ENCODE measurements around the gene FUBP1. TPM values are rescaled to one million over a fixed set of nuclear protein-coding genes. Genes with fewer than 3 reads are reported as not detected.
A peak's percentile ranks its signal among the peaks of the same experiment; 100 is the strongest.
"Not testable (repeated sequence)": the region's sequence is repeated elsewhere in the genome, so short reads cannot be mapped to it uniquely, and the experiment has no call there.

Gene FUBP1, protein sequence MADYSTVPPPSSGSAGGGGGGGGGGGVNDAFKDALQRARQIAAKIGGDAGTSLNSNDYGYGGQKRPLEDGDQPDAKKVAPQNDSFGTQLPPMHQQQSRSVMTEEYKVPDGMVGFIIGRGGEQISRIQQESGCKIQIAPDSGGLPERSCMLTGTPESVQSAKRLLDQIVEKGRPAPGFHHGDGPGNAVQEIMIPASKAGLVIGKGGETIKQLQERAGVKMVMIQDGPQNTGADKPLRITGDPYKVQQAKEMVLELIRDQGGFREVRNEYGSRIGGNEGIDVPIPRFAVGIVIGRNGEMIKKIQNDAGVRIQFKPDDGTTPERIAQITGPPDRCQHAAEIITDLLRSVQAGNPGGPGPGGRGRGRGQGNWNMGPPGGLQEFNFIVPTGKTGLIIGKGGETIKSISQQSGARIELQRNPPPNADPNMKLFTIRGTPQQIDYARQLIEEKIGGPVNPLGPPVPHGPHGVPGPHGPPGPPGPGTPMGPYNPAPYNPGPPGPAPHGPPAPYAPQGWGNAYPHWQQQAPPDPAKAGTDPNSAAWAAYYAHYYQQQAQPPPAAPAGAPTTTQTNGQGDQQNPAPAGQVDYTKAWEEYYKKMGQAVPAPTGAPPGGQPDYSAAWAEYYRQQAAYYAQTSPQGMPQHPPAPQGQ
- polyA plus RNA-seq (2012; ENCODE audit: insufficient read depth, insufficient read length, low read depth) = 29.9 TPM

DNA sequence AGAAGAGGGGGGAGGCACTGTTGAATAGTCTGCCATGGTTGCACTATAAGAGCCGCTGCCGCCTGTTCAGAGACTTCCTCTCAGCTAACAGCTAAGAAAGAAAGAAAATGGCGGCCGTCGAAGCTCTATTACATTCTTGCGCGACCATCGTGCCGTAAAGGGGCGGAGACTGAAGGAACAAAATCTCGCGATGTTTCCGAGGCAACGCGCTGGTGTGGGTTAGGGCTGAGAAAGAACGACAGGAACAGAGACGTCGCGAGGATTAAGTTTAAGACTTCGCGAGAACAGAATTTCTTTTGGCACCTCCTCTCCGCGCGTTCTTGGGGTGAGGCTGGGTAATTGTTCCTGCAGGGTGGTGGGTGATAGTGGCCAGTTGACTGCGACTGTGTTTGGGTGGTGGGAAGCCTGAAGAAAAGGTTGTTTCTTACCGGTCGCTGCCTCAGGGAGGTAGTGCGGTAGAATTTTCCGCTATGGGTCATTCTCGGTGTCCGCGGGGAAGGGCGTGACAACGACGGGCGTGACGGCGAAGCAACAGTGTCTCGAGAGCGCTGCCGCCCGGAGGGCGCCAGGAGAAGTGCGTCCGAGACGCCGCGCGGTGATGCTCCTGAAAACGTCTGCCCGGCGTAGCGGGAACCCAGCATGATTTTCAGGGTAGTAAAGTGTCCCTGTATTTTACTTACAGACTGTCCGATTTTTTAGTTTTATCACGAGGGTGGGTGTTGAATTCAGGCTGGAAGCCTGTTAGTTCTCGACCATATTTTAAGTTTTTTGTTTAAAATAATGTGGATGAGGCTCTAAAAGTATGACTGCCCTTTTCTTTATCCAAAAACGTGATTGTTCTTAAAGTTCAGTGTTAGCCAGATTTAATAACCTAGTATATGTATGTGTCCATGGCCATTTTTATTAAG, at the start of gene FUBP1:
Gene FUBP1 (minus strand): TSS at position 104 of the 908 bp plus-strand sequence. CDS start 68 bp downstream, at position 36.
- H3K4me3 ChIP-seq (ENCODE audit: low read depth, low read length) = peak within 1 kb of the TSS; percentile 87
- TF ChIP-seq, protein P1, sequence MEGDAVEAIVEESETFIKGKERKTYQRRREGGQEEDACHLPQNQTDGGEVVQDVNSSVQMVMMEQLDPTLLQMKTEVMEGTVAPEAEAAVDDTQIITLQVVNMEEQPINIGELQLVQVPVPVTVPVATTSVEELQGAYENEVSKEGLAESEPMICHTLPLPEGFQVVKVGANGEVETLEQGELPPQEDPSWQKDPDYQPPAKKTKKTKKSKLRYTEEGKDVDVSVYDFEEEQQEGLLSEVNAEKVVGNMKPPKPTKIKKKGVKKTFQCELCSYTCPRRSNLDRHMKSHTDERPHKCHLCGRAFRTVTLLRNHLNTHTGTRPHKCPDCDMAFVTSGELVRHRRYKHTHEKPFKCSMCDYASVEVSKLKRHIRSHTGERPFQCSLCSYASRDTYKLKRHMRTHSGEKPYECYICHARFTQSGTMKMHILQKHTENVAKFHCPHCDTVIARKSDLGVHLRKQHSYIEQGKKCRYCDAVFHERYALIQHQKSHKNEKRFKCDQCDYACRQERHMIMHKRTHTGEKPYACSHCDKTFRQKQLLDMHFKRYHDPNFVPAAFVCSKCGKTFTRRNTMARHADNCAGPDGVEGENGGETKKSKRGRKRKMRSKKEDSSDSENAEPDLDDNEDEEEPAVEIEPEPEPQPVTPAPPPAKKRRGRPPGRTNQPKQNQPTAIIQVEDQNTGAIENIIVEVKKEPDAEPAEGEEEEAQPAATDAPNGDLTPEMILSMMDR (IDR thresholded peaks at IDR 0.05; ENCODE audit: low read depth, low read length) = peak; percentile 45
- no peaks in the 10 kb centered on the region for H3K4me1 ChIP-seq
- H3K9me3 ChIP-seq = no peaks in the 10 kb centered on the region
- DNase-seq = peak; percentile 87
- peaks cover 29% of the 10 kb centered on the region for H3K36me3 ChIP-seq
- H3K27me3 ChIP-seq = no peaks in the 10 kb centered on the region

GRCh38 chr1:78021134-78021533, 42.3 kb upstream of the FUBP1 start:
- not testable (repeated sequence) for H3K4me1 ChIP-seq; H3K4me3 ChIP-seq (ENCODE audit: low read depth, low read length); H3K36me3 ChIP-seq; H3K9me3 ChIP-seq; DNase-seq; H3K27me3 ChIP-seq

GRCh38 chr1:78019024-78019423, 40.2 kb upstream of the FUBP1 start:
- Histone ChIP-seq H3K4me3 (ENCODE audit: low read depth, low read length) (no peak overlapping the region), H3K36me3 (no peaks in the 10 kb centered on the region), H3K27me3 (no peaks in the 10 kb centered on the region), H3K9me3 (no peaks in the 10 kb centered on the region), H3K4me1 (no peaks in the 10 kb centered on the region)
- no peak for DNase-seq
- TF ChIP-seq, protein P1 (IDR thresholded peaks at IDR 0.05; ENCODE audit: low read depth, low read length) = no peak

- TF ChIP-seq, protein P1 (IDR thresholded peaks at IDR 0.05; ENCODE audit: low read depth, low read length) = no peak
- Histone ChIP-seq H3K36me3 (no peaks in the 10 kb centered on the region), H3K4me1 (no peaks in the 10 kb centered on the region), H3K9me3 (no peaks in the 10 kb centered on the region), H3K4me3 (ENCODE audit: low read depth, low read length) (no peak overlapping the region), H3K27me3 (no peaks in the 10 kb centered on the region)
- DNase-seq = no peak
Observed at GRCh38 chr1:78015148-78015547, 36.3 kb upstream of the FUBP1 start.

DNA sequence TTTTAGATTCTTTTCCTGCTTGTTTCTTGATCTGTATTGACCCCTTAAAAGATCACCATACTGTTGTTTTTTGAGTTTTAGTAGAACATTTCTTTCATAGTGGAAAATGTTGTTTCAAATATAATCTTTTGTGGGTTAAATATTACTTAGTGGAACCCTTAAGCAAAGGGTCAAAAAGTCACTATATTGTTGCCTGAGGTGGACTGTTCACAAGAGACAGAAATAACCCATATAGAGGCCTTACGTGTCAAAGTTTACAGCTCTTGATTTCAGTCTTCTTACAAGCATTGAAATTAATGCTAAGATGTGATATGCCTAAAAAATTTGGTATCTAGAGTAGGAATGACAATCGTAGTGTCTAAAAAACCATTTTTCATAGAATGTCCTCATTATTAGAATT, 32.2 kb upstream of the FUBP1 start:
- no peaks in the 10 kb centered on the region for H3K36me3 ChIP-seq
- no peaks in the 10 kb centered on the region for H3K9me3 ChIP-seq
- no peaks in the 10 kb centered on the region for H3K27me3 ChIP-seq
- no peak for DNase-seq
- H3K4me1 ChIP-seq = no peaks in the 10 kb centered on the region
- H3K4me3 ChIP-seq (ENCODE audit: low read depth, low read length) = no peak overlapping the region
- TF ChIP-seq, protein P1 (IDR thresholded peaks at IDR 0.05; ENCODE audit: low read depth, low read length) = no peak

DNA sequence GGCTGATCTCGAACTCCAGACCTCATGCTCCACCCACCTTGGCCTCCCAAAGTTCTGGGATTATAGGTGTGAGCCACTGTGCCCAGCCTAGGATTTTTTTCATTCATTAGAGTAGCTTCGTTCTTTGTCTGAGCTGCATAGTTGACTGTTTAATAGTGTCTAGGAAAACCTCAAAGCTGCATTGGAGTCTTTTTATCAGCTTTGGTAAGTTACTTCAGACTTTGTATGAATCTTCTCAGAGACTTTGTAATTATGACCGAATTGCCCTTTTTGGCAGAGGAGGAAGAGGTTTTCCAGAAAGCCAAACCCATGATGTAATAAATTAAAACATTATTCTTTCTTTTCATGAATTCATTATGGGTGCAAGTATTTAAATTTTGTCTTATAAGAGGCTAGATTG, 31.0 kb upstream of the FUBP1 start:
- H3K4me1 ChIP-seq = no peaks in the 10 kb centered on the region
- DNase-seq = no peak
- TF ChIP-seq, protein P1 (IDR thresholded peaks at IDR 0.05; ENCODE audit: low read depth, low read length) = no peak
- no peaks in the 10 kb centered on the region for H3K36me3 ChIP-seq
- H3K9me3 ChIP-seq = no peaks in the 10 kb centered on the region
- H3K4me3 ChIP-seq (ENCODE audit: low read depth, low read length) = no peak overlapping the region
- H3K27me3 ChIP-seq = no peaks in the 10 kb centered on the region

All from BE2C (cell line).